SKM-1 treated with dmso at 0.1 percent for 144 hours (cell line): Measurements from ENCODE around the gene CUL1.

Source experiments
- DNase-seq: peaks from one replicate; lab custom pipeline; 2025; ENCODE audit not compliant: unreplicated experiment; lab: John Stamatoyannopoulos, UW

Gene CUL1

DNA sequence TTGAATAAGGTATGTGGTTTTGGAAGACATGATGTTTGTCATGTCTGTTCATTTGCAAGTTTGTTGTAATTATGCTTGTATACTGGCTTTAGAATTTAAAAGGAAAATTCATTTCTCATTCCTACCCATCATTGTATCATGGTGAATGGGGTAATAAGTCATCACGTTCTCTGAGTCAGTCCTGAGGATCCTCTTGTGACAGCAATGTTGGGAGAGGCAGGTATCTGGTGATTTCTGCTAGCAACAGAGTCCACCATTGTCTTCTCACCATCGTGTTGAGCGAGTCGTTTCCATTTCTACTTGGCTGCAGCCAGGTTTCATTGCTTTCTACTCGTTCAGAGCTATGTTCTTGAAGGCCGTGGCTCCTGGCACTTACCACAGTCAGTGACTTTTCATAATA, 16.3 kb downstream of the CUL1 start:
- no peak for DNase-seq

DNA sequence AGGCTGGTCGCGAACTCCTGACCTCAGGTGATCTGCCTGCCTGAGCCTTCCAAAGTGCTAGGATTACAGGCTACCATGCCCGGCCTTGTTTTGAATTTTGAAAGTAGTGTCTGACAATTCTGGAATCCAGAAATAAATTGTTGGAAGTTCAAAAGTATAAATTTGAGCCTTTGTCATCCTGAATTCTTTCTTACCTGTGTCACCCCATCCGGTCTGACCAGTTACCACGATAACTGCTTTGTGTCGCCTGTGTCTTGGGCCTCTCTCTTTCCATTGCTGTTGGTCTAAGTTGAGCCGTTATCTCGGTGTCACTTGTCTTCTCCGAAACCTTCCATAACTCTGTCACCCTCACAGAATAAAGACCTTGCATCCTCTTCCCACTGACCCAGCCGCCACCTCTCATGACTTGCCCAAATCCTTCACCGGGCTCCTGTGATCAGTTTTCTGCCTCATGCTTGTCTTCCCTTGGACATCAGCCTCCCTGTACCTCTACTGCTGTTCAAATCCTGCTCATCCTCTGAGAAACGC, 18.6 kb downstream of the CUL1 start:
- DNase-seq = no peak

DNA sequence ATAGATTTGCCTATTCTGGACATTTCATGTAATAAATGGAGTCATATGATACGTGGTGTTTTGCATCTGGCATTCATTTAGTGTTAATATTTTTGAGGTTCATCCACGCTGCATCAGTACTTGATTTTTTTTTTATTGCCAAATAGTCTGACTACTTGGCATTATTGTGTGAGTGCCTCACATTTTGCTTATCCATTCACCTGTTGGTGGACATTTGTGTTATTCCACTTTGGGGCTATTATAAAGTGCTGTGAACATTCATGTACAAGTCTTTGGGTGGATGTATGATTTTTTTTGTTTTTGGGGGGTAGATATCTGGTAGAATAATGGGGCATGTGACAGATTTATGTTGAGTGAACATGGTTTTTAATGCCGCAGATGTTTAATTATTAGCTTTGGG, 19.7 kb downstream of the CUL1 start:
- no peak for DNase-seq

DNA sequence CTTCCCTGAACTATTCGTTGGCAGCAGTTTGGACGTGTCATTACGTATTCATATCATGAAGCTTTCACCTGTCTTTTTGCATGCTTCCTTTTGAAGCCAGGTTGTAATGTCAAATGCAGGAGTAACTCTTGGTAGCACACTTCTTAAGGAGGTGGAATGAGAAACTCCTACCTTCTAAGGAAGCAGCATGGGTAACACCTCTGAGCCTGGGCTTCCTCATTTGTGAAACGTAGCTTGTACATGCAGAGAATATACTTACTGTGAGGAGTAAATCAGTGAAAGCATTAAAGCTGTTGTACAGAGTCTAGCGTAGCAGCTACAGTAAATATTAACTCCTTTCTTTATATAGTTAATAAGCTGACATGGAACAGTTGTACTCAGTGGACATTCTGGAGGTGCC, 21.1 kb downstream of the CUL1 start:
- no peak for DNase-seq

DNA sequence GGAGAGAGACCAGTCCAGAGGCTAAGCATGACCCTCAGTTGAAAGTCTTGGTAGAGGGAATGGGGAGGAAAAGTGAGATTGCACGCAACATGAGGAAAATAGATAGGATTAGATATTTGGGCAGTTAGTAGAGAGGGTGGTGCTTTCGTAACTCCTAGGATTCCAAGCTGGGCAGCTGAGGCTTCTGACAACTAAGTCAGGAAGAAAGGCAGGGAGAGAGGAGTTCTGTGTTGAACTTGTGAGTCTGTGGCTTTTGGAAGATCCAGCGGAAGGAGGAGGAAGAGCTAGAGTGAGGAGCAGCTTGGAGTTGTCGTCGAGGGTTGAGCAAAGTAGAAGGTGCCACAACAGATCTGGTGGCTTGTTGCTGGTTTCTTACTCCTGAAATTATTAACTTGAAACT, 21.8 kb downstream of the CUL1 start:
- DNase-seq = no peak

DNA sequence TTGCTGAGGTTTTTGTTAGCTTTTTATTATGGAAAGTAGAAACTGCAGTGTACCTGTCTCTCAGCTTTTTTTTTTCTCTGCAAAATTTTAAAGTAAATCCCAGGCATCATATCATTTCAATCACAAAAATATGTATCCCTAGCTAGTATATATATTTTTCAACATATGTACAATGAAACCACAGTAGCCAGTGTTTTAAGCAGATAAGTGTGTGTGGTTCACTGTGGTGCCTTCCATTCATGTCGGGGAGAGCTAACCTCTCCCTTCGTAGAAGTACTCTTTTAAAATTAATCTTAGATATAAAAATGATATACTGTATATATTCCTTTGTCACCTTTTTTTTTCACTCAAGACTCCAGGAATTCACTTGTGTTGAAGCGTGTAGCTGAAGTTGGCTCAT, 22.7 kb downstream of the CUL1 start:
- no peak for DNase-seq

GRCh38 chr7:148722340-148723165, 23.9 kb downstream of the CUL1 start:
- DNase-seq = no peak

GRCh38 chr7:148723166-148723559, 24.5 kb downstream of the CUL1 start:
- DNase-seq = no peak

- DNase-seq = no peak
Observed at GRCh38 chr7:148723846-148724245, 25.1 kb downstream of the CUL1 start.

DNA sequence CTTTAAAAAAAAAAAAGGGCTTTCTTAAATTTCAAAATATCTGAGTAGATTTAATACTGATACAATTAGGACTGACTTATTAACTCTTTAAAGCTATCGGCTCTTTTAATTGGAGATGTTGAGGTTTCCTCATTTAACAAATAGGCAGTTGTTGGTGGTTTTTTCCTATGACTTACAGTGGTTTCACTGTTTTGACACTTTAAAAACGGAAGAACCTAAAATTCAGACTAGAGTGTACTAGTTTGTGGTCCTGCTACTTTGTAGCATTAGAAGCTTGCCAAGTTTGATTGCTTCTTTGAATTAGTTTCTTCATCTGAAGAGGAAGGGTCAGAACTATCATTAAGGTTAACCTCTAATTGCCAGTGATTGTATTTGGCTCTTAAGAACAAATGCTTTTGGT, 27.7 kb downstream of the CUL1 start:
- no peak for DNase-seq

DNA sequence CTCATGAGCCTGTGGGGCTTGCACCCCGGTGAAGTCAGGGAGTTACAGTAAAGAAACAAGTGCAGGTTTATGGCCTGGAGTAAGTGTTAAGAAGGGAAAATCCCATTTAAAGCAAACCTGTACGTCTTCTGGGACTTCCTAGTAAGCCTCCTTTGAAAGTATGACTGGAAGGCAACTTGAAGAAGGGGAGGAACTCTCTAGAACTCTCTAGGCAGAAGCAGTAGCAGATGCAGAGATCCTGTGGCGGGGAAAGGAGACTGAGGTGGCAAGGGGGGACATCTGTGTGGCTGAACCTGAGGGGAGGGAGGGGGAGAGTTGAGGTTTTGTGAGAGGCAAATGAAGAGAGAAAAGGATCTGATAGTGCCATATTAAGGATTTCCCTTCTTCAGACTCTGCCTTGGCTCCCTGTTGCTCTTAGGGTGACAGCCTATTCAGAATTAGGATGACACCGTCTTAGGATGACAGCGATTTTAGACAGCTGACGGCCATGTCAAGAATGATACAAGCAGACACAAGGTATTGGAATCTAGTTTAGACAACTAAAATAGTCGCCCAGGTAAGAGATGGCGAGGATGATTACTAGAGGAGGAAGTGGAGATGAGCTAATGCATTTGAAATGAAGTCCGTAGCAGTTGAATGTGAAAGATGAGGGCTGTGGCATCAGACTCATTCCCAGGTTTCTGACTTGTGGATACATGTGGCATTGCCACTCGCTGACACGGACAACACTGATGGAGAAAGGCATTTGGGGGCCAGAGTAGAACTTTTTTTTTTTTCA, 29.0 kb downstream of the CUL1 start:
- no peak for DNase-seq

- DNase-seq = no peak
Observed at GRCh38 chr7:148729984-148730733, 31.5 kb downstream of the CUL1 start.

- no peak for DNase-seq
Observed at GRCh38 chr7:148732862-148733261, 34.2 kb downstream of the CUL1 start.

DNA sequence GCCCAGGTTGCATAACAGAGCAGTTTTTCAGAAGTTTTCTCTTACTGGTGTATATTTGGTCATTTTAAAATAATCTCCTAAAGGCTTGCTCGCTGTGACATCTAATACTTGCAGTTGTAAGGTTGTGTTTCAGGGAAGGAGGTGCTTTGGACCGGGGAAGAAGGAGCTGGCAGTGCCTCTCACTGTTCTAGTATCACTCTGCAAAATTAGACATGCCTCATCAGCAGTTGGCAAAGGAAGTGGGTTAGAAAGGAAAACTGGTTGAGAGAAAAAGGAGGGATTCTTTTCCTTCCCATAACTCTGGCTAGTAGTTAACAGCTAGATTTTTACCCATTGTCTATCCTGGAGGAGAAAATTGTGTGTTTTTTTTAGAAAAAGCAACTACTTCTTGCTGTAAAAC, 34.8 kb downstream of the CUL1 start:
- no peak for DNase-seq

GRCh38 chr7:148735141-148735540, 36.4 kb downstream of the CUL1 start:
- no peak for DNase-seq

GRCh38 chr7:148735967-148736366, 37.3 kb downstream of the CUL1 start:
- no peak for DNase-seq

DNA sequence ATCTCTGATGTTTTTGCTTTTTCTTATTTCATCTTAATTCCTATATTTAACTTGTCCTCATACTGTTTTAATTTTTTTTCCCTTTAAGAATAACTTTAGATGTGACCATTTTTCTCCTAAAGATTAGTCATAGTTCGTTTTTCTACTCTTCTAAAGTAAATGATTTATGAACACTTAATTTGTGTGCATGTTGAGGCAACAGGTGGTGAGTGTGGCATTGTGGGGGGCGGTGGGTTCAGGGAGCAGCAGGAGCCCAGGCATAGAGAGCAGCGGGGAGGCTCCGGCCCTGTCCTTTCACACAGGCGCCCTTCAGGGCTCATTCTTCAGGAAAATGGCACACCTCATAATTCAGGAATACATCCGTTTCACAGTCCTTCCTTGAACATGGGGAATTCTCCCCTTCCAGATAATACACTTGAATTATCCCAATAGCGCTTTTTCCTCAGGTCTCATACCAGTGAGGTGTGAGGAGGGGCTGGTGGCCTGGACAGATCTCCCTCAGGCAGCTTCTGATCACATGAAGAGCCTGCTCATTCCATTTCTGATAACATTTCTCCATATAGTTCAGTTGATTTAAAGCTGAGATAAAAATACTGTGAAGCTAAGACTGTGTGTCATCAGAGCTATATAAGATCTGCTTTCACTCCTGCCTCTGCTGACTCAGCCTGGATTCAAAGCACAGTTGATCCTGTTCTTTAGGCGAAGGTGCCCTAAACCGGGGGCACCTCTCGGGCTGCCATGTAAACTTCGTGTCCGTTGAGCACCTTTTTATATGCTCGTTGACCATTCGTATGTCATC, 40.2 kb downstream of the CUL1 start:
- DNase-seq = no peak

DNA sequence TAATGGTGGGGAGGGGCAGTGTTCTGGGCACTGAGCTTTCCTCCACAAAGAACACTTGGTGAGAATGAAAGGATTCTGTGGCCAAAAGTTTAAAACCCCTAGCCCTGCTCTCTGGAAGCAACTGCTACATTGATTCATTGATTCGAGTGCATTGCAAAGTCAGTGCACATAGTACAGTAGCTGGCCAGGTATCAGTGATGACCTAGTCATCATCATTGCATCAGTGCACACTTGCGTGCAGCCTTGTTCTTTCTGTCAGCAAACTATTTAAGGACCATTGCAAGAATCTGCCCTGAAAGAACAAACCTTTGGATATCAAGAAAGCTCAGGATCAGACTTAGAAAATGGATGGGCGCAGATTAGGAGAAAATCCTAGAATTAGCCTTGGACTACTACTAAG, 47.4 kb downstream of the CUL1 start:
- no peak for DNase-seq

GRCh38 chr7:148747274-148747673, 48.6 kb downstream of the CUL1 start:
- no peak for DNase-seq

- DNase-seq = no peak
Observed at GRCh38 chr7:148750442-148751355, 52.0 kb downstream of the CUL1 start.
